Measurements from ENCODE around the gene ZFP30. TPM values are rescaled to one million over a fixed set of nuclear protein-coding genes. Genes with fewer than 3 reads are reported as not detected.
"Not testable (repeated sequence)": the region's sequence is repeated elsewhere in the genome, so short reads cannot be mapped to it uniquely, and the experiment has no call there.

Gene ZFP30
- total RNA-seq, 1 donor from 2014 or later: 39.6 TPM

- Histone ChIP-seq H3K36me3 (peaks cover 10% of the 10 kb centered on the region), H2AFZ (replicated peaks) (no peak overlapping the region), H3K79me2 (ENCODE audit: low read depth) (no peaks in the 10 kb centered on the region), H4K20me1 (ENCODE audit: low read depth) (no peaks in the 10 kb centered on the region), H3K9me3 (ENCODE audit: low read depth) (no peaks in the 10 kb centered on the region), H3K27ac (no peak overlapping the region), H3K27me3 (no peaks in the 10 kb centered on the region), H3K4me3 (no peak overlapping the region), H3K4me2 (no peak overlapping the region), H3K4me1 (no peaks in the 10 kb centered on the region), H3K9ac (no peak overlapping the region), H3F3A (ENCODE audit: low read depth) (no peaks in the 10 kb centered on the region)
- no peak for DNase-seq (ENCODE audit: low spot score)
- Mint-ChIP-seq H3K36me3 (peaks cover 18% of the 10 kb centered on the region), H3K27ac (no peak overlapping the region), H3K27me3 (ENCODE audit: insufficient read depth, low read depth) (peaks cover 3% of the 10 kb centered on the region), H3K9me3 (peaks cover 47% of the 10 kb centered on the region), H3K4me1 (no peaks in the 10 kb centered on the region), H3K4me3 (no peak overlapping the region)
- TF ChIP-seq EZH2phosphoT487 (IDR thresholded peaks at IDR 0.05) (no peak), CTCF (IDR thresholded peaks at IDR 0.05) (no peak), EZH2 (IDR thresholded peaks at IDR 0.05) (no peak)
Measured at GRCh38 chr19:37683520-37683919, 28.3 kb upstream of the ZFP30 start.

DNA sequence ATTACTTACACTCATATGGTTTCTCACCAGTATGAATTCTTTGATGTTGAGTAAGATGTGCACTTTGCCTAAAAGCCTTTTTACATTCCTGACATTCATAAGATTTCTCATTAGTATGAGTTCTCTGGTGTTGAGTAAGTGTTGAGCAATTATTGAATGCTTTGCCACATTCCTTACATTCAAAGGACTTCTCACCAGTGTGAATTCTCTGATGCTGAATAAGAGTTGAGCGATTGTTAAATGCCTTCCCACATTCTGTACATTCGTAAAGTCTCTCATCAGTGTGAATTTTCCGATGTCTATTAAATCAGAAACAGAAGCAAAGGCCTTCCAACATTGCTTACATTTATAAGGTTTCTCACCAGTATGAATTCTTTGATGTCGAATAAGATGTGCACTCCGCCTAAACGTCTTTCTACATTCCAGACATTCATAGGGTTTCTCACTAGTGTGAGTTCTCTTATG lies 14.2 kb upstream of the ZFP30 start:
- Mint-ChIP-seq H3K4me3 (no peak overlapping the region), H3K4me1 (no peaks in the 10 kb centered on the region), H3K27me3 (ENCODE audit: insufficient read depth, low read depth) (no peaks in the 10 kb centered on the region), H3K27ac (no peak overlapping the region), H3K9me3 (peaks cover 64% of the 10 kb centered on the region), H3K36me3 (peaks cover 3% of the 10 kb centered on the region)
- H3K27me3 ChIP-seq: no peaks in the 10 kb centered on the region
- H3K9ac ChIP-seq: no peak overlapping the region
- no peaks in the 10 kb centered on the region for H3F3A ChIP-seq (ENCODE audit: low read depth)
- H4K20me1 ChIP-seq (ENCODE audit: low read depth): no peaks in the 10 kb centered on the region
- peaks cover 38% of the 10 kb centered on the region for H3K9me3 ChIP-seq (ENCODE audit: low read depth)
- H3K4me3 ChIP-seq: no peak overlapping the region
- no peak overlapping the region for H3K4me2 ChIP-seq
- TF ChIP-seq EZH2 (IDR thresholded peaks at IDR 0.05) (no peak), CTCF (IDR thresholded peaks at IDR 0.05) (no peak), EZH2phosphoT487 (IDR thresholded peaks at IDR 0.05) (no peak)
- DNase-seq (ENCODE audit: low spot score): no peak
- H3K27ac ChIP-seq: no peak overlapping the region
- no peaks in the 10 kb centered on the region for H3K36me3 ChIP-seq
- no peak overlapping the region for H2AFZ ChIP-seq (replicated peaks)
- no peaks in the 10 kb centered on the region for H3K4me1 ChIP-seq
- no peaks in the 10 kb centered on the region for H3K79me2 ChIP-seq (ENCODE audit: low read depth)

- Histone ChIP-seq H3K4me1 (peaks cover 15% of the 10 kb centered on the region), H3F3A (ENCODE audit: low read depth) (peaks cover 32% of the 10 kb centered on the region), H3K4me2 (peak overlapping the region; percentile 79), H3K79me2 (ENCODE audit: low read depth) (peaks cover 29% of the 10 kb centered on the region)
- not testable (repeated sequence) for H3K27me3 Mint-ChIP-seq (ENCODE audit: insufficient read depth, low read depth); H3K9ac ChIP-seq; H3K36me3 ChIP-seq; H3K9me3 ChIP-seq (ENCODE audit: low read depth); H2AFZ ChIP-seq (replicated peaks); H3K4me3 ChIP-seq; H3K27ac Mint-ChIP-seq; DNase-seq (ENCODE audit: low spot score); H3K27ac ChIP-seq; H3K27me3 ChIP-seq; H4K20me1 ChIP-seq (ENCODE audit: low read depth)
- Mint-ChIP-seq H3K4me3 (peak overlapping the region; percentile 89), H3K9me3 (peaks cover 50% of the 10 kb centered on the region), H3K36me3 (peaks cover 20% of the 10 kb centered on the region), H3K4me1 (peaks cover 11% of the 10 kb centered on the region)
Measured at GRCh38 chr19:37657157-37657556, 1.9 kb upstream of the ZFP30 start.

- peaks cover 23% of the 10 kb centered on the region for H3K36me3 Mint-ChIP-seq
- peak overlapping the region; percentile 77 for H2AFZ ChIP-seq (replicated peaks)
- H3K27me3 ChIP-seq: no peaks in the 10 kb centered on the region
- H3K27ac Mint-ChIP-seq: peak overlapping the region; percentile 69
- H3K9me3 ChIP-seq (ENCODE audit: low read depth): peaks cover 3% of the 10 kb centered on the region
- peaks cover 3% of the 10 kb centered on the region for H4K20me1 ChIP-seq (ENCODE audit: low read depth)
- TF ChIP-seq EZH2 (IDR thresholded peaks at IDR 0.05) (no peak), CTCF (IDR thresholded peaks at IDR 0.05) (no peak), EZH2phosphoT487 (IDR thresholded peaks at IDR 0.05) (no peak)
- H3K27ac ChIP-seq: peak overlapping the region; percentile 62
- peaks cover 32% of the 10 kb centered on the region for H3F3A ChIP-seq (ENCODE audit: low read depth)
- peak overlapping the region; percentile 89 for H3K4me3 Mint-ChIP-seq
- peak overlapping the region; percentile 79 for H3K4me2 ChIP-seq
- peak overlapping the region; percentile 68 for H3K4me3 ChIP-seq
- DNase-seq (ENCODE audit: low spot score): peak; percentile 92
- H3K4me1 Mint-ChIP-seq: peaks cover 11% of the 10 kb centered on the region
- H3K4me1 ChIP-seq: peaks cover 15% of the 10 kb centered on the region
- H3K9ac ChIP-seq: peak overlapping the region; percentile 47
- peaks cover 52% of the 10 kb centered on the region for H3K9me3 Mint-ChIP-seq
- peaks cover 4% of the 10 kb centered on the region for H3K27me3 Mint-ChIP-seq (ENCODE audit: insufficient read depth, low read depth)
- H3K36me3 ChIP-seq: no peaks in the 10 kb centered on the region
- H3K79me2 ChIP-seq (ENCODE audit: low read depth): peaks cover 43% of the 10 kb centered on the region
Measured at GRCh38 chr19:37655689-37656371, 565 bp upstream of the ZFP30 start.
